GM12865 (cell line): Measurements from ENCODE around the gene PLCL1.

ENCODE experiments used
- DNase-seq: peaks from one replicate; pipeline ENCODE4 v3.0.0; 2010; ENCODE audit warnings: low read depth
- H3K4me3 ChIP-seq: 2 replicates; pipeline ENCODE4 v1.5.1; 2011; ENCODE audit warnings: mild to moderate bottlenecking, low read depth, low read length, control low read depth
- TF ChIP-seq, protein P1 (sequence below): IDR thresholded peaks from 2 replicates; pipeline ENCODE4 v1.5.1; 2011; ENCODE audit warnings: low read length, control low read depth, low read depth, inconsistent platforms; ENCODE audit not compliant: insufficient read depth; ENCODE audit errors: missing control alignments

The PLCL1 gene

DNA sequence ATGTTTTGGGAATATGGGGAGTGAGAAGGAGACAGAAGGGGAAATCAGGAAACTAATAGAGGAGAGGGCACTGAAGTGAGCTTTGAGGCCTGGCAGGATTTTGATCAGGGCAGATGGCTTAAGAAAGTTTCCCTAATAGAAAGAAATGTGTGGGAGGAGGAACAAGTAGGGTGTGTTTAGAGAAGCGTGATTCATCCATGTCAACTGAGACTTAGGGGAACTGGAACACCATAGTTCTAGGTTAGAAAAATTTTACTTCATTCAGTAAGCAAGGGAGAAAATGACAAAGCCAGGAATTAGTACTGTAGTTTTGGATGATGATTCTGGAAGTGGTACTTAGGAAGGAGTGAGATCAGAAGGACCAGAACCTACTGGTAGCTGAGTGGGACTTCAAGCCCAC, 296.0 kb downstream of the PLCL1 start:
- no peak for DNase-seq
- H3K4me3 ChIP-seq: no peak overlapping the region
- TF ChIP-seq, protein P1, sequence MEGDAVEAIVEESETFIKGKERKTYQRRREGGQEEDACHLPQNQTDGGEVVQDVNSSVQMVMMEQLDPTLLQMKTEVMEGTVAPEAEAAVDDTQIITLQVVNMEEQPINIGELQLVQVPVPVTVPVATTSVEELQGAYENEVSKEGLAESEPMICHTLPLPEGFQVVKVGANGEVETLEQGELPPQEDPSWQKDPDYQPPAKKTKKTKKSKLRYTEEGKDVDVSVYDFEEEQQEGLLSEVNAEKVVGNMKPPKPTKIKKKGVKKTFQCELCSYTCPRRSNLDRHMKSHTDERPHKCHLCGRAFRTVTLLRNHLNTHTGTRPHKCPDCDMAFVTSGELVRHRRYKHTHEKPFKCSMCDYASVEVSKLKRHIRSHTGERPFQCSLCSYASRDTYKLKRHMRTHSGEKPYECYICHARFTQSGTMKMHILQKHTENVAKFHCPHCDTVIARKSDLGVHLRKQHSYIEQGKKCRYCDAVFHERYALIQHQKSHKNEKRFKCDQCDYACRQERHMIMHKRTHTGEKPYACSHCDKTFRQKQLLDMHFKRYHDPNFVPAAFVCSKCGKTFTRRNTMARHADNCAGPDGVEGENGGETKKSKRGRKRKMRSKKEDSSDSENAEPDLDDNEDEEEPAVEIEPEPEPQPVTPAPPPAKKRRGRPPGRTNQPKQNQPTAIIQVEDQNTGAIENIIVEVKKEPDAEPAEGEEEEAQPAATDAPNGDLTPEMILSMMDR: no peak

DNA sequence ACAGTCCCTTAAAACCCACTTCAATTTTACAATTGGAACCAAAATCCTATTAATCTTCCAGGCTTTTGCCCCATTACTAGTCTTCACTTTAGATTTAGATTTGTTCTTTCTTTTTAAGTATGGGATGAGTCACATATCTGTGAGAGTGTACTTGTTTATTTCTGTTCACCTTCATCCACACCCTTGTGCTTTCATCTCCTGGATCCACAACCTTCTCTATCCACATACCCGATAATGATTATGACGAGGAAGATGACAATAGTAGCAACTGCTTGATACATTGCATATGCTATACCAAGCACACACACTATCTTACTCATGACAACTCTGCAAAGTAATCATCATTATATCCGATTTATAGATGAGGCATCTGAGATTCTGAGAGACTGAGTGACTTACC, 297.3 kb downstream of the PLCL1 start:
- no peak for DNase-seq
- no peak overlapping the region for H3K4me3 ChIP-seq
- TF ChIP-seq, protein P1: no peak

DNA sequence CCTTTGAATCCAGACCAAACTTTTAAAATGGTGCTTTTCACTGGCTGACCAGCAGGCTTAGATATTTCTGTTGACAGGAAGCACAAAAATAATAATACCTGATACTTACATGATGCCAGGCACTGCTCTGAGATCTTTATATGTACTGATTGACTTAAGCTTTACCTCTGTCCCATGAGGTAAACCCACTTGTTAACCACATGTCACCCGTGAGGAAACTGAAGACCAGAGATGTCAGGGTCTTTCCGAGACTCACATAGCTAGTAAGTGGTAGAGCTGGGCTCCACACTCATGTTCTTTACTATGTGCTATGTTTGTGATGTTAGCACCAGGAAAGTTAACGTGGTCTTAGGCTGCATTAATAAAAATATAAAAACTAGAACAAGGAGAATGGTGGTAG, 297.7 kb downstream of the PLCL1 start:
- no peak overlapping the region for H3K4me3 ChIP-seq
- TF ChIP-seq, protein P1: no peak

DNA sequence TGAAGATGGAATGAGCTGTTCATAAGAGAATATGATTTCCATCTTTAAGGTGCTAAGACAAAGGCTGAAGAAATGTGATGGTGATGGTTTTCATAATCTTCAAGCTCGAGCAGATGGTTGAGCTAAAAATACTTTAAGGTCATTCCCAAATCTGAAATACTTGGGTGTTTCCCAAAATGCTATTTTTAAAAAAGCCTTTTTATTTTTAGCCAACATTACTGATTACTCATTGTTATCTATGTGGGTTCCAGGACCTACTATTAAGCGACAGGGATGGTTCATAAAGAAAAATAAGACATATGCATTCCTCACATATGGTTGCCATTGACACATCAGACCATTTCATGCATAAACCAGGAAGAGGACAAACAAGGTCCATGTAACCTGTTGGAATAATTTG, 298.5 kb downstream of the PLCL1 start:
- TF ChIP-seq, protein P1: no peak
- DNase-seq: no peak
- no peak overlapping the region for H3K4me3 ChIP-seq

More for the DNA sequence above, 297.7 kb downstream of the PLCL1 start:
- no peak for DNase-seq

DNA sequence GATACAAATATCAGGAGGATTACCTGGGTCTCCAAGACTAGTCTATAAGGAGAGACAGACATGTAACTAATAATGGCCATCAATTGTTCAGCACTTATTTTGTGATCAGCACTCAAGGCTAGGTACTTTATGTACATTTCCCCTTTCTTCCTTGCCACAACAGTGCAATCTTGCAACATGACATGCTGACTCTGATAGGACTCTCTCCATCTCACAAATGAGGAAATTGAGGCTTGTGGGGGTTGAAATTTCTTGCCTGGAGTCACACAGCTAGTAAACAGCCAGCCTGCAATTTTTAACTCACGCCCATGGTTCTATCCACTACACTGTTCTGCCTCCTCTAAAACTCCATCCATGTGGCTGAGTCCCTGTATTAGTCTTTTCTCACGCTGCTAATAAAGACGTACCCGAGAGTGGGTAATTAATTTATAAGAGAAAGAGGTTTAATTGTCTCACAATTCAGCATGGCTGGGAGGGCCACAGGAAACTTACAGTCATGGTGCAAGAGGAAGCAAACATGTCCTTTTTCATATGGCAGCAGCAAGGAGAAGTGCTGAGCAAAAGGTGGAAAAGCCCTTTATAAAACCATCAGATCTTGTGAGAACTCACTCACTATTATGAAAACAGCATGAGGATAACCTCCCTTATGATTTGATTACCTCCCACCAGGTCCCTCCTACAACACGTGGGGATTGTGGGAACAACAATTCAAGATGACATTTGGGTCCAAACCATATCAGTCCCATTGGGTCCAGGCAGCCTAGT, 302.4 kb downstream of the PLCL1 start:
- H3K4me3 ChIP-seq: no peak overlapping the region
- DNase-seq: no peak
- TF ChIP-seq, protein P1: no peak

DNA sequence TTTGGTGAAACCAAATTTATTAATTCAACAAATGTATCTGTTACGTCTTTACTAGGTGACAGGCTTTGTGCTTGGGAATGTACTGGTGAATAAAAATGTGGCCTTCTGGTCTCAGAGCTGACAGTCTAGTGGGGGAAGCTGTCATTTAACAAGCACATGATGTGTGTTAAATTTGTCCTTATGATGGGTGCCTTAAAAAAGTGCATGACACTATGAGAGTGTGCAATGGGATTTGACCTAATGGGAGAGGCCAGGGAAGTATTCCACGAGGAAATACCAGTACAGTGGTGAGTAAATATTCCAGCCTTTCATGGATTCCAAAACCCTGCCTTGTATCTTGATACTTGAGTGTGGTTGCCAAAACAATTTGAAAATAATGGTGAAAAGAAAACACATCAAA, 308.9 kb downstream of the PLCL1 start:
- no peak for DNase-seq

DNA sequence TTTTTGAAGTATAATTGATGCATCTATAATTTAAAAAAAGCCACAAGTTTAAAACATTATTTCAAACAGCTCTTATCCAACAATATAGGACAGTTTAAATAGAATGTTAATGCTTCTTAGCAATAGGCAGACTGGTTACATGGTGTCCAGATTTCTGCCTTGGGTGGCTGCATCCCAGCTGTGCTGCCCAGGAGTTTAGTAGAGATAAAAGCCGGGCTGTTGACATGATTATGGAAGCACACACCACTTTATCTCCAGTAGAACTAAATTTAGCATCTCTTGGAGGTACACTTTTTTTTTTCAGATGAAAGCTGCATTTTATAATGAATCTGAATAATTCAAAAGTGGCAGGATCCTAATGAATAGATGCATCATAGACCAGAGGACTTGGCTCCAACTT, 309.7 kb downstream of the PLCL1 start:
- no peak overlapping the region for H3K4me3 ChIP-seq
- TF ChIP-seq, protein P1: no peak
- no peak for DNase-seq

More for the DNA sequence above, 308.9 kb downstream of the PLCL1 start:
- no peak overlapping the region for H3K4me3 ChIP-seq
- TF ChIP-seq, protein P1: no peak
